ENCODE measurements around the gene FSHB.

The FSHB gene

DNA sequence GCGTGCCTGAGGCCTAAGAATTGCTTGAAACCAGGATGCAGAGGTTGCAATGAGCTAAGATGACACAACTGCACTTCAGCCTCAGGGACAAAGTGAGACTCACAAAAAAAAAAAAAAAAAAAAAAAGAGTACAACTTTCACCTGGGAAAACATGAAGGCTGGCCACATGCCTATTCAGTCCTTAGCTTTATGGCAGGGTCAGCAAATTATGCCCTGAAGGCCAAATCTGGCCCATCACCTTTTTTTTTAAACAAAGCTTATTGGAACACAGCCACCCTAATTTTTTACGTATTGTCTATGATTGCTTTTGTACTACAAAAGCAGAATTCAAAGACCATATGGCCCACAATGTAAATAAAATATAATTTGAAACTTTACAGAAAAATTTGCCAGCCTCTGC is 8.2 kb downstream of the FSHB start:
- ChIA-PET POLR2A (ENCODE audit: low non-redundant PET) (no interaction called here), CTCF (no interaction called here)
- no peak overlapping the region for H3K27ac ChIP-seq
- no peak for DNase-seq (ENCODE audit: low spot score)
- TF ChIP-seq, protein P1, sequence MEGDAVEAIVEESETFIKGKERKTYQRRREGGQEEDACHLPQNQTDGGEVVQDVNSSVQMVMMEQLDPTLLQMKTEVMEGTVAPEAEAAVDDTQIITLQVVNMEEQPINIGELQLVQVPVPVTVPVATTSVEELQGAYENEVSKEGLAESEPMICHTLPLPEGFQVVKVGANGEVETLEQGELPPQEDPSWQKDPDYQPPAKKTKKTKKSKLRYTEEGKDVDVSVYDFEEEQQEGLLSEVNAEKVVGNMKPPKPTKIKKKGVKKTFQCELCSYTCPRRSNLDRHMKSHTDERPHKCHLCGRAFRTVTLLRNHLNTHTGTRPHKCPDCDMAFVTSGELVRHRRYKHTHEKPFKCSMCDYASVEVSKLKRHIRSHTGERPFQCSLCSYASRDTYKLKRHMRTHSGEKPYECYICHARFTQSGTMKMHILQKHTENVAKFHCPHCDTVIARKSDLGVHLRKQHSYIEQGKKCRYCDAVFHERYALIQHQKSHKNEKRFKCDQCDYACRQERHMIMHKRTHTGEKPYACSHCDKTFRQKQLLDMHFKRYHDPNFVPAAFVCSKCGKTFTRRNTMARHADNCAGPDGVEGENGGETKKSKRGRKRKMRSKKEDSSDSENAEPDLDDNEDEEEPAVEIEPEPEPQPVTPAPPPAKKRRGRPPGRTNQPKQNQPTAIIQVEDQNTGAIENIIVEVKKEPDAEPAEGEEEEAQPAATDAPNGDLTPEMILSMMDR (conservative IDR thresholded peaks at IDR 0.05; ENCODE audit: low read depth), result no peak

DNA sequence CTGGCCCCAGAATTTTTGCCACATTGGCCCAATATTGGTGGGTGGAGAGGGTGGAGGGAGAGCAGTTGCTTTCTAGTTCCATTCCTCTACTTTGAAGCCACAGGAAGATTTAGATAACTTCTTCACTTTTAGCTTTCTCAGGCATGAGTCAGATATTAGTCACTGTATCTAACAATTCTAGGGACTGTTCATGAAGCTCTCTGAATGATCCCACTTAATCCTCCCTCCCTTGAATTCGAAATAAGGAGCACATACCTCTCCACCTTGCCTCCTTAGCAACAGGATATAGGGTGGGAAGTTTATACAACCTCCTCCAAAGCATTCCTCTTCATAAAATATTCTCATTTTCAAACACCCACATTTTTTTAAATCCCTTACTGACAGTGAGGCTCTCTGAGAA is 13.5 kb downstream of the FSHB start:
- TF ChIP-seq, protein P1 (conservative IDR thresholded peaks at IDR 0.05; ENCODE audit: low read depth), result no peak
- H3K27ac ChIP-seq, result no peak overlapping the region
- ChIA-PET POLR2A (ENCODE audit: low non-redundant PET) (no interaction called here), CTCF (interaction anchor here (0.6 to 0.7 kb wide), 2 partner anchors 15 to 112 kb away, joined by 3 read pairs; no protein-coding TSS in a partner anchor)
- DNase-seq (ENCODE audit: low spot score), result peak; percentile 73

DNA sequence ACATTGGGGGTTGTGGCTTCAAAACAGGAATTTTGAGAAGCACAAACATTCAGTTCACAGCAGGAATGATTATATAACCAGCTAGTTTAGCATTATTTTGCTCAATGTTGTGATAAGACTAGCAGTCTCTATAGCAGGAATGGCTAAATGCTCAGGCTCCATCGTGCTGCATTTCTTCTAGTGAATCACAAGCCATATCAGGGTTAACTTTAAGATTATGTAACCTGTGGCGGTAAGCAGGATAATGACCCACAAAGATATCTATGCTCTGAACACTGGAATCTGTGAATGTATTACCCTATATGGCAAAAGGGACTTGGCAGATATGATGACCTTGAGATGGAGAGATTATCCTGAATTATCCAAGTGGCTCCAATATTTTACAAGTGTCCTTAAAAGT is 14.8 kb downstream of the FSHB start:
- CTCF ChIA-PET, result no interaction called here
- TF ChIP-seq, protein P1 (conservative IDR thresholded peaks at IDR 0.05; ENCODE audit: low read depth), result no peak
- no peak overlapping the region for H3K27ac ChIP-seq
- no peak for DNase-seq (ENCODE audit: low spot score)
- POLR2A ChIA-PET (ENCODE audit: low non-redundant PET), result no interaction called here

DNA sequence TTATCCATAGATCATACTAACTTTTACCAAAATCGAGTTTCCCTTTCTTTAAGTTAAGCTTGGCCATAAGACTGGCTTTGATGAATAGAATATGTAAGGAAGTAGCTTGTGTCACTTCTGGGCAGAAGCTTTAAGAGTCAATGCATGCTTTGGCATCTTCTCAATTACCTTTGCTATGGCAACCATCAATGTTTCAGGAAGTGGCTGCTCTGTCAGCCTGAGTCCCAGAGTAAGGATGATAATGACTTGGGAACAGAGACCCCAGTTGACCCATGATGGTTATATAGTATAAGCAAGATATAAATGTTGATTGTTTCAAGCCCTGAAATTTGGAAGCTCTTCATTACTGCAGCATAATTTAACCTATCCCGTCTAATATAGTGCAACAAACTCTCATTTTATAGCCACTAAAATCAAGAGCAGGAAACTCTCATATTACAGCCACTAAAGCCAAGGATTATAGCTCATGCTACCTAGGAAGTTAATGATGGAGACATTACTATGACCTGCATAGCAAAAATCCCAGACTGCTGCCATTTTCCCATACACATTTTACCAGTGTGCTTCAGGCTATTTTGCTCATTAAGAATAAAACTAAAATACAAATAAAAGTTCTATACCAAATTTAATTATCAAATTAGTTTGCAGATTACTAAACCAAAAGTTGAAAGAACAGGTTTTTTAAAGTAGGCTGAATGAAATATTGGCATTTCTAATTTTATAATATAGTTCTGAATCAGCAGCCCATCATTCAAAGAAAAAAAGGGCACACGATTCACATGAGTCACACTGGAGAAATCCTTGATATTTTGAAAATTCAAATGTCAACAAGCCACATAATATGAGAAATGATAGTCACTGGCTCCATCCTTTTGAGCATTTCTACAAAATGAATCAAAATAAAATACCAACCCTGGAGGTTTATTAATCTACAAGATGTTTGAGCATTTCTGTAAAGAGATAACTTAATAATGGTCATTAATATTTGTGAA is 23.8 kb downstream of the FSHB start:
- POLR2A ChIA-PET (ENCODE audit: low non-redundant PET), result no interaction called here
- CTCF ChIA-PET, result interaction anchor here (0.5 kb wide), 1 partner anchor 1436 kb away, joined by 5 read pairs; no protein-coding TSS in a partner anchor
- DNase-seq (ENCODE audit: low spot score), result no peak
- TF ChIP-seq, protein P1 (conservative IDR thresholded peaks at IDR 0.05; ENCODE audit: low read depth), result no peak
- H3K27ac ChIP-seq, result no peak overlapping the region

DNA sequence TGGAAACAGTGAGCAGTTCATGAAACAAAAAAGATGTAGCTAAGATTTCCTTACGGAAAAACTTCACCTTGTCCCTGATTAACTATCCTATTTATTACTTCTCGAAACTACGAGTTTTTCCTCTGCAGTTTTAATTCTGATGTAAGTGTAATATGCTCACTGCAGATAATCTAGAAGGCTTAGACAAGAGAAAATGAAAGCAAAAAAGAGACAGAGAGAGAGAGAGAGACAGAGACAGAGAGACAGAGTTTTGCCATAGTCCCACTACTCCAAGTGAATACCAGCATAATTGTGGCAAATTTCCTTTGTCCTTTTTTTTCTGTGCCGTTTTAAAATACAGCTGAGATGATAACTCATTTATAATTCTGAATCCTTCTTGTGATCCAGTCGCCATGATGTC is 24.8 kb downstream of the FSHB start:
- ChIA-PET CTCF (no interaction called here), POLR2A (ENCODE audit: low non-redundant PET) (no interaction called here)
- TF ChIP-seq, protein P1 (conservative IDR thresholded peaks at IDR 0.05; ENCODE audit: low read depth), result no peak
- no peak overlapping the region for H3K27ac ChIP-seq
- DNase-seq (ENCODE audit: low spot score), result no peak

DNA sequence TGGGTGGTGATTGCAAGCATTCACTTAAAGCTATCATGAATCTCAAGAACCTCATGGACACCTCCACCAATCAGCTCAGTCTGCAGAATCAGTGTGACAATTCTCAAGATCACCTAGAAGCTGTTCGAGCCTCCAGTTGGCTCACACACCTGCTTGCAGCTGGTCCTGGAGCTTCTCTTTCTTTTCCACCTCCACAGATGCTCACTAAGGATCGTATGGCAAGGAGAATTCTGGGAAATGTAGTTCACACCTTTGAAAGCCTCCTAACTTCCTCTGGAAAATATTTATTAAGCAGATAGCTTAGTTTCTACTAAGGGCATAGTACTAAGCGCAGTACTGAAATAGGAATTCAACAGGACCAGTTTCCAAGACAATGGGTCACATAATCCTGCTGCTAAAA is 26.2 kb downstream of the FSHB start:
- no peak overlapping the region for H3K27ac ChIP-seq
- TF ChIP-seq, protein P1 (conservative IDR thresholded peaks at IDR 0.05; ENCODE audit: low read depth), result no peak
- POLR2A ChIA-PET (ENCODE audit: low non-redundant PET), result no interaction called here
- CTCF ChIA-PET, result no interaction called here
- DNase-seq (ENCODE audit: low spot score), result no peak
